ENCODE data around the gene AVEN. TPM values are rescaled to one million over a fixed set of nuclear protein-coding genes. Genes with fewer than 3 reads are reported as not detected.

Gene AVEN
- total and polyA plus RNA-seq, 2 of the 8 experiments (the other 6 are each of a cell fraction or from before 2014, with no cell fraction given): 5.5 to 17.0 TPM

- ChIA-PET CTCF (ENCODE audit: partially characterized antibody) (interaction anchor here (0.5 to 1.4 kb wide), 2 partner anchors 12 to 1330 kb away, joined by 3 to 4 read pairs; no protein-coding TSS in a partner anchor), POLR2A (ENCODE audit: partially characterized antibody) (no interaction called here)
- Histone ChIP-seq H3K18ac (ENCODE audit: extremely low read depth, low read length) (no peak overlapping the region), H2BK12ac (ENCODE audit: low read depth, low read length) (no peak overlapping the region), H3K4me1 (replicated peaks in 1 of 4; ENCODE audit: control insufficient read depth in 3 of 4, insufficient read depth in 4 of 4, low read length in 3 of 4) (no peaks in the 10 kb centered on the region), H4K8ac (ENCODE audit: extremely low read depth, insufficient read depth, low read length) (no peak overlapping the region), H3K56ac (replicated peaks; ENCODE audit: insufficient read length, low read depth, low read length) (no peak overlapping the region), H4K5ac (ENCODE audit: insufficient read length, low read depth, low read length) (no peak overlapping the region), H3K27ac (ENCODE audit: low read depth, low read length) (no peak overlapping the region), H3K79me2 (ENCODE audit: control insufficient read depth in 1 of 2, insufficient read depth in 2 of 2, low read length in 2 of 2) (no peaks in the 10 kb centered on the region), H2AK5ac (ENCODE audit: low read depth, low read length) (no peak overlapping the region), H2BK15ac (ENCODE audit: low read length) (no peak overlapping the region), H3K23me2 (ENCODE audit: low read depth, low read length) (no peaks in the 10 kb centered on the region), H2BK120ac (replicated peaks; ENCODE audit: low read depth, low read length) (no peak overlapping the region), H3K36me3 (ENCODE audit: control insufficient read depth in 2 of 4, insufficient read depth in 4 of 4, low read length in 3 of 4) (no peaks in the 10 kb centered on the region), H3K14ac (ENCODE audit: insufficient read length) (no peak overlapping the region), H3K4ac (replicated peaks; ENCODE audit: insufficient read length, low read depth, low read length) (no peak overlapping the region), H3K23ac (ENCODE audit: insufficient read length) (no peak overlapping the region), H3K79me1 (ENCODE audit: low read depth, low read length) (no peaks in the 10 kb centered on the region), H3K9me3 (ENCODE audit: insufficient read depth in 2 of 2, low read depth in 1 of 2, low read length in 1 of 2) (0 out of 4 replicates have a peak, but pooled peaks cover 0 to 3% of the 10 kb centered on the region in 2 experiments), H3K9ac (replicated peaks in 1 of 4; ENCODE audit: extremely low read depth in 1 of 4, low read depth in 3 of 4, low read length in 3 of 4) (no peak overlapping the region), H3K4me3 (ENCODE audit: extremely low read depth in 1 of 4, insufficient read depth in 2 of 4, low read depth in 3 of 4, low read length in 4 of 4) (no peak overlapping the region), H2BK5ac (ENCODE audit: low read depth, low read length) (no peak overlapping the region), H4K91ac (replicated peaks; ENCODE audit: insufficient read length, low read length) (no peak overlapping the region), H2AFZ (ENCODE audit: low read length) (no peak overlapping the region), H4K20me1 (replicated peaks in 1 of 2; ENCODE audit: control insufficient read depth in 1 of 2, insufficient read depth in 2 of 2, low read length in 2 of 2) (no peaks in the 10 kb centered on the region), H3K27me3 (replicated peaks in 1 of 4; ENCODE audit: control insufficient read depth in 3 of 4, extremely low read depth in 1 of 4, insufficient read depth in 3 of 4, low read length in 3 of 4) (no peaks in the 10 kb centered on the region; a peak in 1 of 7 replicates), H2BK20ac (ENCODE audit: low read length) (no peak overlapping the region), H3K4me2 (ENCODE audit: insufficient read depth in 1 of 2, low read depth in 2 of 2, low read length in 2 of 2) (no peak overlapping the region)
- no peak for DNase-seq (ENCODE audit: low read depth in 1 of 2, low spot score in 2 of 2)
- TF ChIP-seq RXRA (IDR thresholded peaks at IDR 0.05; ENCODE audit: insufficient read depth, low read depth, low read length) (no peak), YY1 (IDR thresholded peaks at IDR 0.05; ENCODE audit: low read depth, low read length) (no peak), ASH2L (IDR thresholded peaks at IDR 0.05; ENCODE audit: low read length) (no peak), SP2 (IDR thresholded peaks at IDR 0.05; ENCODE audit: low read length) (no peak), SAP30 (IDR thresholded peaks at IDR 0.05; ENCODE audit: insufficient read depth, insufficient replicate concordance, low read length) (no peak), CHD2 (IDR thresholded peaks at IDR 0.05; ENCODE audit: low read length) (no peak)
- FAIRE-seq: no peak
- WGBS, 2 experiments (ENCODE audit: extremely low coverage in 1 of 2, insufficient coverage in 1 of 2, insufficient read length in 1 of 2, insufficient replicate concordance in 2 of 2, low coverage in 1 of 2, low lambda C conversion rate in 2 of 2, missing lambda C conversion rate in 1 of 2): 88% methylated on average over 11 of the region's 16 CpGs; no CpG with 5 or more reads in 1 of the 2 experiments
These were observed 7.6 kb upstream of the AVEN start for GRCh38 chr15:34046471-34047145.

Data from H1 (cell line).